CD4-positive, CD25-positive, alpha-beta regulatory T cell (primary cell): Measurements from ENCODE around the gene GOT1. TPM values are rescaled to one million over a fixed set of nuclear protein-coding genes. Genes with fewer than 3 reads are reported as not detected.

Experiments
- ATAC-seq, 2 donors: fragments of 150-1000 bp; cut with Tn5 transposase; one replicate each; pipeline ENCODE4 v1.10.0; 2021; ENCODE audit warnings: low read depth in 2 of 2, moderate number of reproducible peaks in 2 of 2, moderate library complexity in 1 of 2
- DNase-seq, 3 donors: peaks; one replicate each; pipeline versions ENCODE4 v3.0.0 to v3.0.0-alpha.2; 2012 to 2022; ENCODE audit warnings: mixed read lengths in 1 of 3
- H3K27ac ChIP-seq: one replicate; pipeline ENCODE4 v1.7.0; 2013; ENCODE audit warnings: mild to moderate bottlenecking, low read length; ENCODE audit not compliant: insufficient read depth, poor library complexity, severe bottlenecking
- H3K27me3 ChIP-seq: one replicate; pipeline ENCODE4 v1.7.0; 2013; ENCODE audit warnings: low read length; ENCODE audit not compliant: control insufficient read depth, insufficient read depth
- H3K36me3 ChIP-seq: one replicate; pipeline ENCODE4 v1.7.0; 2013; ENCODE audit warnings: mild to moderate bottlenecking, low read length, moderate library complexity; ENCODE audit not compliant: control insufficient read depth, insufficient read depth
- H3K4me1 ChIP-seq: 2 replicates; pipeline ENCODE4 v1.7.0; 2013; ENCODE audit warnings: mild to moderate bottlenecking, low read length; ENCODE audit not compliant: insufficient read depth, control insufficient read depth, poor library complexity, severe bottlenecking
- H3K4me3 ChIP-seq: one replicate; pipeline ENCODE4 v1.7.0; 2013; ENCODE audit warnings: low read depth, mild to moderate bottlenecking, low read length, moderate library complexity
- H3K9me3 ChIP-seq, 2 experiments: 1 replicate in 1 of 2; 2 replicates in 1 of 2; pipeline ENCODE4 v1.7.0; 2013; ENCODE audit warnings: low read length in 2 of 2, mild to moderate bottlenecking in 1 of 2, moderate library complexity in 1 of 2; ENCODE audit not compliant: control insufficient read depth in 2 of 2
- H3K27ac Mint-ChIP-seq, 3 donors: one replicate each; pipeline ENCODE4 v1.8.0; 2020 to 2022; ENCODE audit warnings: mild to moderate bottlenecking in 3 of 3, mixed read lengths in 3 of 3, moderate library complexity in 2 of 3
- H3K27me3 Mint-ChIP-seq: one replicate; pipeline ENCODE4 v1.8.0; 2022; ENCODE audit warnings: mild to moderate bottlenecking, mixed read lengths
- H3K36me3 Mint-ChIP-seq: one replicate; pipeline ENCODE4 v1.8.0; 2020; ENCODE audit warnings: mixed read lengths
- H3K4me1 Mint-ChIP-seq, 4 donors: one replicate each; pipeline ENCODE4 v1.8.0; 2020 to 2022; ENCODE audit warnings: mixed read lengths in 4 of 4, mild to moderate bottlenecking in 1 of 4
- H3K4me3 Mint-ChIP-seq, 4 donors: one replicate each; pipeline ENCODE4 v1.8.0; 2020 to 2022; ENCODE audit warnings: mild to moderate bottlenecking in 4 of 4, mixed read lengths in 4 of 4, moderate library complexity in 3 of 4
- H3K9me3 Mint-ChIP-seq, 7 donors: one replicate each; pipeline ENCODE4 v1.8.0; 2020 to 2022; ENCODE audit warnings: mixed read lengths in 7 of 7, mild to moderate bottlenecking in 3 of 7, moderate library complexity in 2 of 7
- polyA plus RNA-seq, 4 donors: library from polyadenylated mRNA; unstranded; fragments of 300-500 nt; fragmentation: Illumina TruSeq; gene quantifications; one replicate each; pipeline ENCODE4 v1.2.3, GENCODE V29; 2021
- total RNA-seq: library from RNA; stranded (reverse); gene quantifications from one replicate; pipeline ENCODE4 v1.2.3, GENCODE V29; 2022

Gene GOT1
- total and polyA plus RNA-seq, 5 donors from 2014 or later = 8.4 to 27.5 (median 19.6) TPM

GRCh38 chr10:99432047-99432446 is 1.6 kb upstream of the GOT1 start:
- no peaks in the 10 kb centered on the region for H3K27me3 ChIP-seq
- DNase-seq (no peak), ATAC-seq (no peak)
- H3K27ac Mint-ChIP-seq = peak overlapping the region in 2 of 3 donors; percentile 2 to 93
- H3K36me3 Mint-ChIP-seq = peaks cover 4% of the 10 kb centered on the region
- H3K9me3 Mint-ChIP-seq = no peaks in the 10 kb centered on the region
- no peaks in the 10 kb centered on the region for H3K27me3 Mint-ChIP-seq
- H3K9me3 ChIP-seq = no peaks in the 10 kb centered on the region
- H3K36me3 ChIP-seq = no peaks in the 10 kb centered on the region
- H3K4me1 Mint-ChIP-seq = peaks cover 19 to 45% (median 32%) of the 10 kb centered on the region in 4 donors
- peak overlapping the region; percentile 70 to 96 (median 86) for H3K4me3 Mint-ChIP-seq
- peak overlapping the region; percentile 86 for H3K4me3 ChIP-seq
- peaks cover 23% of the 10 kb centered on the region for H3K4me1 ChIP-seq
- H3K27ac ChIP-seq = no peak overlapping the region

- DNase-seq (peak in 1 of 3 donors; percentile 27), ATAC-seq (no peak)
- Histone ChIP-seq H3K27me3 (no peaks in the 10 kb centered on the region), H3K36me3 (no peaks in the 10 kb centered on the region), H3K4me3 (peak overlapping the region; percentile 86), H3K4me1 (peaks cover 23% of the 10 kb centered on the region), H3K27ac (peak overlapping the region; percentile 75), H3K9me3 (no peaks in the 10 kb centered on the region)
- peaks cover 18 to 45% (median 32%) of the 10 kb centered on the region in 4 donors for H3K4me1 Mint-ChIP-seq
- peak overlapping the region; percentile 89 to 95 (median 93) for H3K27ac Mint-ChIP-seq
- peak overlapping the region; percentile 93 to 98 (median 95) for H3K4me3 Mint-ChIP-seq
- H3K27me3 Mint-ChIP-seq = no peaks in the 10 kb centered on the region
- H3K9me3 Mint-ChIP-seq = no peaks in the 10 kb centered on the region
- H3K36me3 Mint-ChIP-seq = peaks cover 4% of the 10 kb centered on the region
Observed at GRCh38 chr10:99431190-99431760, 851 bp upstream of the GOT1 start.

GRCh38 chr10:99430116-99430450 is 341 bp downstream of the GOT1 start:
- no peaks in the 10 kb centered on the region for H3K27me3 Mint-ChIP-seq
- H3K9me3 Mint-ChIP-seq = no peaks in the 10 kb centered on the region
- H3K4me1 Mint-ChIP-seq = peaks cover 12 to 44% (median 29%) of the 10 kb centered on the region in 4 donors
- H3K36me3 ChIP-seq = peaks cover 7% of the 10 kb centered on the region
- no peak for DNase-seq
- peaks cover 12% of the 10 kb centered on the region for H3K36me3 Mint-ChIP-seq
- peaks cover 23% of the 10 kb centered on the region for H3K4me1 ChIP-seq
- ATAC-seq = peak in 1 of 2 donors; percentile 1
- H3K27ac Mint-ChIP-seq = peak overlapping the region; percentile 92 to 95 (median 93)
- no peaks in the 10 kb centered on the region for H3K27me3 ChIP-seq
- H3K27ac ChIP-seq = peak overlapping the region; percentile 77
- H3K4me3 Mint-ChIP-seq = peak overlapping the region; percentile 93 to 98 (median 95)
- H3K4me3 ChIP-seq = peak overlapping the region; percentile 86
- no peaks in the 10 kb centered on the region for H3K9me3 ChIP-seq

- DNase-seq (no peak), ATAC-seq (no peak)
- H3K36me3 Mint-ChIP-seq = peaks cover 15% of the 10 kb centered on the region
- peak overlapping the region; percentile 93 to 98 (median 95) for H3K4me3 Mint-ChIP-seq
- H3K4me1 ChIP-seq = peaks cover 23% of the 10 kb centered on the region
- no peaks in the 10 kb centered on the region for H3K9me3 ChIP-seq
- peaks cover 16 to 43% (median 29%) of the 10 kb centered on the region in 4 donors for H3K4me1 Mint-ChIP-seq
- peaks cover 8% of the 10 kb centered on the region for H3K36me3 ChIP-seq
- no peaks in the 10 kb centered on the region for H3K27me3 ChIP-seq
- H3K9me3 Mint-ChIP-seq = no peaks in the 10 kb centered on the region
- H3K27me3 Mint-ChIP-seq = no peaks in the 10 kb centered on the region
- H3K27ac Mint-ChIP-seq = peak overlapping the region; percentile 16 to 95 (median 93)
- peak overlapping the region; percentile 86 for H3K4me3 ChIP-seq
- peak overlapping the region; percentile 77 for H3K27ac ChIP-seq
Observed at GRCh38 chr10:99429517-99430095, 818 bp downstream of the GOT1 start.

- Histone ChIP-seq H3K9me3 (no peaks in the 10 kb centered on the region), H3K27me3 (no peaks in the 10 kb centered on the region), H3K4me3 (no peak overlapping the region), H3K4me1 (peaks cover 23% of the 10 kb centered on the region), H3K27ac (no peak overlapping the region), H3K36me3 (peaks cover 12% of the 10 kb centered on the region)
- Mint-ChIP-seq H3K27ac (no peak overlapping the region), H3K27me3 (no peaks in the 10 kb centered on the region), H3K4me3 (no peak overlapping the region), H3K9me3 (no peaks in the 10 kb centered on the region), H3K4me1 (peaks cover 16 to 34% (median 23%) of the 10 kb centered on the region in 4 donors), H3K36me3 (peaks cover 17% of the 10 kb centered on the region)
- no peak for ATAC-seq
- DNase-seq = no peak
Observed at GRCh38 chr10:99427566-99428190, 2.7 kb downstream of the GOT1 start.

- no peaks in the 10 kb centered on the region for H3K9me3 ChIP-seq
- no peak overlapping the region for H3K4me3 ChIP-seq
- no peak for ATAC-seq
- H3K27ac ChIP-seq = no peak overlapping the region
- Mint-ChIP-seq H3K36me3 (peaks cover 24% of the 10 kb centered on the region), H3K4me3 (peak overlapping the region in 1 of 4 donors; percentile 18), H3K9me3 (no peaks in the 10 kb centered on the region), H3K27ac (no peak overlapping the region), H3K4me1 (peaks cover 15 to 25% (median 20%) of the 10 kb centered on the region in 4 donors), H3K27me3 (no peaks in the 10 kb centered on the region)
- no peaks in the 10 kb centered on the region for H3K27me3 ChIP-seq
- no peak for DNase-seq
- peaks cover 20% of the 10 kb centered on the region for H3K4me1 ChIP-seq
- peaks cover 12% of the 10 kb centered on the region for H3K36me3 ChIP-seq
Observed at GRCh38 chr10:99426689-99427088, 3.7 kb downstream of the GOT1 start.

GRCh38 chr10:99425204-99425603 is 5.2 kb downstream of the GOT1 start:
- H3K9me3 Mint-ChIP-seq = no peaks in the 10 kb centered on the region
- Histone ChIP-seq H3K4me1 (peaks cover 11% of the 10 kb centered on the region), H3K4me3 (no peak overlapping the region), H3K9me3 (no peaks in the 10 kb centered on the region), H3K36me3 (peaks cover 18% of the 10 kb centered on the region), H3K27ac (no peak overlapping the region), H3K27me3 (no peaks in the 10 kb centered on the region)
- peak overlapping the region in 1 of 3 donors; percentile 32 for H3K27ac Mint-ChIP-seq
- no peaks in the 10 kb centered on the region for H3K27me3 Mint-ChIP-seq
- ATAC-seq = no peak
- H3K4me3 Mint-ChIP-seq = peak overlapping the region in 1 of 4 donors; percentile 24
- H3K36me3 Mint-ChIP-seq = peaks cover 33% of the 10 kb centered on the region
- no peak for DNase-seq
- peaks cover 11 to 17% (median 14%) of the 10 kb centered on the region in 4 donors for H3K4me1 Mint-ChIP-seq
